ENCODE measurements around the gene MIER1. TPM values are rescaled to one million over a fixed set of nuclear protein-coding genes. Genes with fewer than 3 reads are reported as not detected.
"Not testable (repeated sequence)": the region's sequence is repeated elsewhere in the genome, so short reads cannot be mapped to it uniquely, and the experiment has no call there.

The MIER1 gene
- total RNA-seq, 4 donors from 2014 or later, result 32.6 to 85.7 (median 65.2) TPM

- H3K36me3 ChIP-seq, result peaks cover 0 to 56% (median 10%) of the 10 kb centered on the region in 4 donors
- DNase-seq, result no peak
- no peak overlapping the region for H3K4me3 ChIP-seq
- H3K4me1 ChIP-seq, result peaks cover 0 to 10% (median 2%) of the 10 kb centered on the region in 4 donors
- whole genome bisulfite sequencing, 2 donors (ENCODE audit: low coverage in 1 of 2), result 70 to 83% methylated on average over 4 of the region's 4 CpGs
- intact Hi-C loops (cut with DNase I; ENCODE audit: low total_unique reads) (no loop called here), in situ Hi-C loops (cut with MboI; ENCODE audit: low pct_ligation_motif_present in 1 of 4, low pct_unique_long_range_greater_than_20kb in 1 of 4, low sequenced_read_pairs in 3 of 4) (no loop called here)
- TF ChIP-seq CTCF (IDR thresholded peaks at IDR 0.05), result no peak
- no peak for TF ChIP-seq POLR2AphosphoS5 (IDR thresholded peaks at IDR 0.05)
- no peak for TF ChIP-seq POLR2A (IDR thresholded peaks at IDR 0.05)
- no peak for TF ChIP-seq EP300 (IDR thresholded peaks at IDR 0.05; ENCODE audit: low read depth)
- H3K27ac ChIP-seq, result peak overlapping the region in 1 of 4 donors; percentile 3
- H3K27me3 ChIP-seq, result no peaks in the 10 kb centered on the region
- H3K9me3 ChIP-seq, result no peaks in the 10 kb centered on the region
Measured at GRCh38 chr1:66954208-66954607, 29.4 kb downstream of the MIER1 start.

- in situ Hi-C loops (cut with MboI; ENCODE audit: low pct_ligation_motif_present in 1 of 4, low pct_unique_long_range_greater_than_20kb in 1 of 4, low sequenced_read_pairs in 3 of 4), result no loop called here
Measured at GRCh38 chr1:66957938-66958337, 33.1 kb downstream of the MIER1 start.

DNA sequence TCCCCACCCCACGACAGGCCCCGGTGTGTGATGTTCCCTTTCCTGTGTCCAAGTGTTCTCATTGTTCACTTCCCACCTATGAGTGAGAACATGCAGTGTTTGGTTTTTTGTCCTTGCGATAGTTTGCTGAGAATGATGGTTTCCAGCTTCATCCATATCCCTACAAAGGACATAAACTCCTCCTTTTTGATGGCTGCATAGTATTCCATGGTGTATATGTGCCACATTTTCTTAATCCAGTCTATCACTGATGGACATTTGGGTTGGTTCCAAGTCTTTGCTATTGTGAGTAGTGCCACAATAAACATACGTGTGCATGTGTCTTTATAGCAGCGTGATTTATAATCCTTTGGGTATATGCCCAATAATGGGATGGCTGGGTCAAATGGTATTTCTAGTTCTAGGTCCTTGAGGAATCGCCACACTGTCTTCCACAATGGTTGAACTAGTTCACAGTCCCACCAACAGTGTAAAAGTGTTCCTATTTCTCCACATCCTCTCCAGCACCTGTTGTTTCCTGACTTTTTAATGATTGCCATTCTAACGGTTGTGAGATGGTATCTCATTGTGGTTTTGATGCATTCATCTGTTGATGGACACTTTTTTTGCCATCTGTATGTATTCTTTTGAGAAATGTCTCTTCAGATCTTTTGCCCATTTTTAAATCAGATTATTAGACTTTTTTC lies 41.5 kb downstream of the MIER1 start:
- H3K4me3 ChIP-seq; H3K4me1 ChIP-seq; in situ Hi-C loops (cut with MboI; ENCODE audit: low pct_ligation_motif_present in 1 of 4, low pct_unique_long_range_greater_than_20kb in 1 of 4, low sequenced_read_pairs in 3 of 4); H3K27ac ChIP-seq; DNase-seq; H3K27me3 ChIP-seq; intact Hi-C loops (cut with DNase I; ENCODE audit: low total_unique reads); H3K9me3 ChIP-seq: not testable (repeated sequence)
- H3K36me3 ChIP-seq, result peaks cover 0 to 82% (median 31%) of the 10 kb centered on the region in 4 donors
- WGBS, 2 donors (ENCODE audit: low coverage in 1 of 2), result 93 to 94% methylated on average over 4 to 7 of the region's 7 CpGs

More at GRCh38 chr1:66957938-66958337, 33.1 kb downstream of the MIER1 start:
- Histone ChIP-seq H3K4me1 (peaks cover 0 to 8% (median 2%) of the 10 kb centered on the region in 4 donors), H3K27ac (no peak overlapping the region), H3K4me3 (no peak overlapping the region), H3K36me3 (peaks cover 0 to 64% (median 19%) of the 10 kb centered on the region in 4 donors), H3K9me3 (no peaks in the 10 kb centered on the region), H3K27me3 (no peaks in the 10 kb centered on the region)
- intact Hi-C loops (cut with DNase I; ENCODE audit: low total_unique reads), result no loop called here
- 91 to 92% methylated on average over 3 of the region's 3 CpGs for WGBS, 2 donors (ENCODE audit: low coverage in 1 of 2)
- no peak for TF ChIP-seq CTCF (IDR thresholded peaks at IDR 0.05)
- TF ChIP-seq POLR2A (IDR thresholded peaks at IDR 0.05), result no peak
- TF ChIP-seq POLR2AphosphoS5 (IDR thresholded peaks at IDR 0.05), result no peak
- no peak for DNase-seq

GRCh38 chr1:66968574-66968973 lies 43.8 kb downstream of the MIER1 start:
- in situ Hi-C loops (cut with MboI; ENCODE audit: low pct_ligation_motif_present in 1 of 4, low pct_unique_long_range_greater_than_20kb in 1 of 4, low sequenced_read_pairs in 3 of 4) (no loop called here), intact Hi-C loops (cut with DNase I; ENCODE audit: low total_unique reads) (no loop called here)
- TF ChIP-seq POLR2AphosphoS5 (IDR thresholded peaks at IDR 0.05) (no peak), EP300 (IDR thresholded peaks at IDR 0.05; ENCODE audit: low read depth) (no peak), POLR2A (IDR thresholded peaks at IDR 0.05) (no peak), CTCF (IDR thresholded peaks at IDR 0.05) (no peak)
- Histone ChIP-seq H3K27me3 (no peaks in the 10 kb centered on the region), H3K4me3 (no peak overlapping the region), H3K4me1 (no peaks in the 10 kb centered on the region), H3K9me3 (no peaks in the 10 kb centered on the region), H3K36me3 (peaks cover 0 to 76% (median 30%) of the 10 kb centered on the region in 4 donors), H3K27ac (no peak overlapping the region)
- WGBS, 2 donors (ENCODE audit: low coverage in 1 of 2), result 65 to 68% methylated on average over 3 of the region's 3 CpGs
- no peak for DNase-seq

GRCh38 chr1:66978201-66978600 lies 53.4 kb downstream of the MIER1 start:
- no peak overlapping the region for H3K4me3 ChIP-seq
- peaks cover 7 to 30% (median 19%) of the 10 kb centered on the region in 4 donors for H3K4me1 ChIP-seq
- no peaks in the 10 kb centered on the region for H3K9me3 ChIP-seq
- H3K36me3 ChIP-seq, result peaks cover 0 to 59% (median 23%) of the 10 kb centered on the region in 4 donors
- in situ Hi-C loops (cut with MboI; ENCODE audit: low pct_ligation_motif_present in 1 of 4, low pct_unique_long_range_greater_than_20kb in 1 of 4, low sequenced_read_pairs in 3 of 4) (loop anchor here in 2 of 4 donors (25.0 kb wide), 1 partner anchor 216 kb away; the partner anchor contains the start of gene DYNLT5 (in 2 of the 2)), intact Hi-C loops (cut with DNase I; ENCODE audit: low total_unique reads) (no loop called here)
- no peaks in the 10 kb centered on the region for H3K27me3 ChIP-seq
- TF ChIP-seq EP300 (IDR thresholded peaks at IDR 0.05; ENCODE audit: low read depth) (no peak), POLR2AphosphoS5 (IDR thresholded peaks at IDR 0.05) (no peak), POLR2A (IDR thresholded peaks at IDR 0.05) (no peak), CTCF (IDR thresholded peaks at IDR 0.05) (no peak)
- no peak for DNase-seq
- H3K27ac ChIP-seq, result no peak overlapping the region

DNA sequence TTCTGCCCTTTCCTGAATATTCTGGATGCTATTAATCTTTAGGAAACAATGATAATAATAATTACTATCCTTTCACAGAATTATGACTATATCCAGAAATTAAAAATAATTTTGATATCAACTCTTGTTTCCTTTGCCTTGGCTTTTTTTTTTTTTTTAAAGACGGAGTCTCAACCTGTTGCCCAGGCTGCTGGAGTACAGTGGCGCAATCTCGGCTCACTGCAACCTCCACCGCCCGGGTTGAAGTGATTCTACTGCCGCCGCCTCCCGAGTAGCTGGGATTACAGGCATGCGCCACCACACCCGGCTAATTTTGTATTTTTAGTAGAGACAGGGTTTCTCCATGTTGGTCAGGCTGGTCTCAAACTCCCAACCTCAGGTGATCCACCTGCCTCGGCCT lies 54.8 kb downstream of the MIER1 start:
- in situ Hi-C loops (cut with MboI; ENCODE audit: low pct_ligation_motif_present in 1 of 4, low pct_unique_long_range_greater_than_20kb in 1 of 4, low sequenced_read_pairs in 3 of 4), result loop anchor here in 2 of 4 donors (25.0 kb wide), 1 partner anchor 217 kb away; the partner anchor contains the start of gene DYNLT5 (in 2 of the 2)
- intact Hi-C loops (cut with DNase I; ENCODE audit: low total_unique reads); H3K27ac ChIP-seq; DNase-seq; H3K27me3 ChIP-seq; H3K4me3 ChIP-seq; H3K9me3 ChIP-seq: not testable (repeated sequence)
- peaks cover 0 to 56% (median 24%) of the 10 kb centered on the region in 4 donors for H3K36me3 ChIP-seq
- 95 to 97% methylated on average over 11 of the region's 11 CpGs for WGBS, 2 donors (ENCODE audit: low coverage in 1 of 2)
- peaks cover 7 to 38% (median 21%) of the 10 kb centered on the region in 4 donors for H3K4me1 ChIP-seq
